Spleen (tissue), 7 donors: ENCODE measurements around the gene OPN3.

Experiments used
- POLR2A ChIP-seq, 3 donors: fragments of 450-650 bp; IDR thresholded peaks; one replicate each; pipeline ENCODE4 v1.5.1; 2017; ENCODE audit warnings: antibody characterized with exemption in 3 of 3, mild to moderate bottlenecking in 1 of 3
- TF ChIP-seq, protein P1 (sequence below), 11 experiments: fragments of 200-600 bp in 7 of 11; fragments of 450-650 bp in 4 of 11; sonication (generic) in 4 of 11; IDR thresholded peaks in 8 of 11; conservative IDR thresholded peaks in 3 of 11; 1 replicate in 7 of 11; 2 replicates in 4 of 11; pipeline versions ENCODE4 v1.4.0 to v1.8.0; 2016 to 2021; ENCODE audit warnings: antibody characterized with exemption in 11 of 11, inconsistent platforms in 4 of 11, mild to moderate bottlenecking in 1 of 11
- donor health status: DM: no; HTN: no; CAD: no; lungs with moderate emphysema.
- donor health status: DM: no; HTN: no; CAD: no.
- donor health status: DM: no; HTN: no; CAD: no.

DNA sequence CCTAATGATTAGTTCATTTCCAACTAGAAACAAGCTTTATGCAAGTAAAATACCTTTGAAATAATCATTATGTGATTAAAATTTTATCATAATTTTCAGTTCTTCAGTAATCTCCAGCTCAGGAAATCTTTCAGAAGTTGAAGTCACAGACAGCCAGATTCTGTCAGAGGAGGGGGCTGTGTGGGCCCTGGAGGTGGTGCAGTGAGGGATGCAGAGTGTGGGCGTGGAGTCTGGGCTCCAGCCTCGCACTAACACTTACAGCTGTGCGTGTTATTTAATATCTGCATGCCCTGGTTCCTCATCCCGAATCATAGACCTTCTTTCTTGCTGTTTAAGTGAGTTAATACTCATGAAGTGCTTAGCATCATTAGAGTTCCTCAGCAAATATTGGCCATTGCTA lies 35.8 kb upstream of the OPN3 start:
- TF ChIP-seq, protein P1, sequence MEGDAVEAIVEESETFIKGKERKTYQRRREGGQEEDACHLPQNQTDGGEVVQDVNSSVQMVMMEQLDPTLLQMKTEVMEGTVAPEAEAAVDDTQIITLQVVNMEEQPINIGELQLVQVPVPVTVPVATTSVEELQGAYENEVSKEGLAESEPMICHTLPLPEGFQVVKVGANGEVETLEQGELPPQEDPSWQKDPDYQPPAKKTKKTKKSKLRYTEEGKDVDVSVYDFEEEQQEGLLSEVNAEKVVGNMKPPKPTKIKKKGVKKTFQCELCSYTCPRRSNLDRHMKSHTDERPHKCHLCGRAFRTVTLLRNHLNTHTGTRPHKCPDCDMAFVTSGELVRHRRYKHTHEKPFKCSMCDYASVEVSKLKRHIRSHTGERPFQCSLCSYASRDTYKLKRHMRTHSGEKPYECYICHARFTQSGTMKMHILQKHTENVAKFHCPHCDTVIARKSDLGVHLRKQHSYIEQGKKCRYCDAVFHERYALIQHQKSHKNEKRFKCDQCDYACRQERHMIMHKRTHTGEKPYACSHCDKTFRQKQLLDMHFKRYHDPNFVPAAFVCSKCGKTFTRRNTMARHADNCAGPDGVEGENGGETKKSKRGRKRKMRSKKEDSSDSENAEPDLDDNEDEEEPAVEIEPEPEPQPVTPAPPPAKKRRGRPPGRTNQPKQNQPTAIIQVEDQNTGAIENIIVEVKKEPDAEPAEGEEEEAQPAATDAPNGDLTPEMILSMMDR (IDR thresholded peaks at IDR 0.05 in 8 of 11, conservative IDR thresholded peaks at IDR 0.05 in 3 of 11), result no peak
- no peak for TF ChIP-seq POLR2A (IDR thresholded peaks at IDR 0.05)
